DMS153 treated with DMSO at 0.1 percent for 48 hours (cell line): ENCODE measurements around the gene ZNF354B.
"Not testable (repeated sequence)": the region's sequence is repeated elsewhere in the genome, so short reads cannot be mapped to it uniquely, and the experiment has no call there.

ENCODE experiments used
- DNase-seq: peaks from one replicate; lab custom pipeline; 2025; ENCODE audit not compliant: unreplicated experiment; lab: John Stamatoyannopoulos, UW

ZNF354B gene

DNA sequence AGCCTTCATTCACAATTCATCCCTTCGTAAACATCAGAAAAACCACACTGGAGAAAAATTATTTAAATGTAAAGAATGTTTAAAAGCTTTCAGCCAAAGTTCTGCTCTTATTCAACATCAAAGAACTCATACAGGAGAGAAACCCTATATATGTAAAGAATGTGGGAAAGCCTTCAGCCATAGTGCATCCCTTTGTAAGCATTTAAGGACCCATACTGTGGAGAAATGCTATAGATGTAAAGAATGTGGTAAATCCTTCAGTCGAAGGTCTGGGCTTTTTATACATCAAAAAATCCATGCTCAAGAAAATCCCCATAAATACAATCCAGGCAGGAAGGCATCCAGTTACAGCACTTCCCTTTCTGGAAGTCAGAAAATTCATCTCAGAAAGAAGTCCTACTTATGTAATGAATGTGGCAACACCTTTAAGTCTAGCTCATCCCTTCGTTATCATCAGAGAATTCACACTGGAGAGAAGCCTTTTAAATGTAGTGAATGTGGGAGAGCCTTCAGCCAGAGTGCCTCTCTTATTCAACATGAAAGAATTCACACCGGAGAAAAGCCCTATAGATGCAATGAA lies 23.5 kb downstream of the ZNF354B start:
- not testable (repeated sequence) for DNase-seq

DNA sequence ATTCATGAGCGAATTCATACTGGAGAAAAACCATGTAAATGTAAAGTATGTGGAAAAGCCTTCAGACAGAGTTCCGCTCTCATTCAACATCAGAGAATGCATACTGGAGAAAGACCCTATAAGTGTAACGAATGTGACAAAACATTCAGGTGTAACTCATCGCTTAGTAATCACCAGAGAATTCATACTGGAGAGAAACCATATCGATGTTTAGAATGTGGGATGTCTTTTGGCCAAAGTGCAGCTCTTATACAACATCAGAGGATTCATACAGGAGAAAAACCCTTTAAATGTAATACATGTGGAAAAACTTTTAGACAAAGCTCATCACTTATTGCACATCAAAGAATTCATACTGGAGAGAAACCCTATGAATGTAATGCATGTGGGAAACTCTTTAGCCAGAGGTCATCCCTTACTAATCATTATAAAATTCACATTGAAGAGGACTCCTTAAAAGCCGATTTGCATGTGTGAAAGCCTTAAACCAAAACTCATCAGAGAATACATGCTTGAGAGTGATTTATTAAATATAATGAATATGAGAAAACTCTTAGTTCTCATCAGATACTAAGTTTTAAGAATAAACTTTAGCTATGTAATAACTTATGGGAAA lies 24.2 kb downstream of the ZNF354B start:
- DNase-seq, result no peak

- DNase-seq, result peak; percentile 2
Measured at GRCh38 chr5:178895615-178896571, 36.1 kb downstream of the ZNF354B start, which contains the start of gene ZFP2. Gene ZFP2 (plus strand): TSS chr5:178895913. CDS start chr5:178931314, 35,401 bp downstream.

DNA sequence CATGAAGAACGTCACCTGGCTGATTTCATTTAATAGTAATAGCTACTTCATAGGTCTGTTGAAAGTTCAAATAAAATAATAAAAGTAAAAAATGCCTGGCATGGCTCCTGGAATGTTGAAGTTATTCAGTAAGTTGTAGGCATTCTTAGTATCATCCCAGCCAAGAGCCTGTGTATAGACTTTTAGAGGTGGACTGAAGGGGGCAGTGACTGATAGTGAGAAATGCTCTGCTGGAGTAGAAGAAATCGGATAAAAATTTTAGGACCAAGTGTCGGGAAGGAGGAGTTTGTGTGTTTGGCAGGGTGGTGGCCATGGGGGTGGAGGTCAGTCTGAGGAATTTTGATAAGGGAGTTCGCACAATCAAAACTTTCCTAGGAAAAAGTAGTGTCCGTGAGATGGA lies 39.5 kb downstream of the ZNF354B start:
- DNase-seq, result no peak

DNA sequence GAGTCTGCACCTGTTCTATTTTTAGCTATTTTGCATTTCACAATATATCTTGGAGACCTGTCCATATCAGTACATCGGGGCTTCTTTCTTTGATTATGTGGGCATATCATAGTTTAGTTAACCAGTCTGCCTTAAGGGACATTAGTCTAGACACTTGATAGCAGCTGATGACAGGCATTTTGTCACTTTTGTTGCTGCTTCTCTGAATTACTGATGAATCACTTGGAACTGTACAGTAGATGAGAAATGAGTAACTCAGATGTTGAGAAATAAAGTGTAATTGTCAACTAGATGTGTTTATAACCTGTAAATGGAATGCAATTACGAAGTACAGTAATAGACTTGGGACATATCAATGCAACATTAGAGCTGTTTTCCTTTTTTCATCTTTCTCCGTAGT lies 43.1 kb downstream of the ZNF354B start:
- no peak for DNase-seq

GRCh38 chr5:178931846-178932760 lies 72.3 kb downstream of the ZNF354B start:
- no peak for DNase-seq
